Endothelial cell of umbilical vein (primary cell): ENCODE results near the gene WIF1.

ENCODE experiments used
- EZH2 ChIP-seq: IDR thresholded peaks from 2 replicates; pipeline ENCODE4 v1.6.1; 2012; ENCODE audit warnings: borderline replicate concordance, low read depth, mild to moderate bottlenecking, moderate library complexity, low read length, inconsistent platforms; ENCODE audit not compliant: severe bottlenecking
- JUN ChIP-seq: IDR thresholded peaks from 2 replicates; pipeline ENCODE4 v1.6.1; 2011; ENCODE audit warnings: borderline replicate concordance, low read depth; ENCODE audit not compliant: insufficient read length, insufficient read depth
- MAX ChIP-seq: IDR thresholded peaks from 2 replicates; pipeline ENCODE4 v1.6.1; 2011; ENCODE audit not compliant: insufficient read depth, insufficient read length
- POLR2A ChIP-seq: IDR thresholded peaks from 2 replicates; pipeline ENCODE4 v1.6.1; 2012; ENCODE audit warnings: low read depth, mild to moderate bottlenecking, control low read depth, low read length
- POLR2AphosphoS5 ChIP-seq: IDR thresholded peaks from 2 replicates; pipeline ENCODE4 v1.6.1; 2012; ENCODE audit warnings: low read depth, mild to moderate bottlenecking, control low read depth, low read length, moderate library complexity; ENCODE audit not compliant: insufficient read depth
- TF ChIP-seq, protein P1 (sequence below), 2 donors: IDR thresholded peaks; 1 replicate in 1 of 2; 2 replicates in 1 of 2; pipeline ENCODE4 v1.5.1; 2011; ENCODE audit warnings: low read length in 2 of 2, mild to moderate bottlenecking in 2 of 2, moderate library complexity in 2 of 2, control low read depth in 1 of 2, inconsistent platforms in 1 of 2, low read depth in 1 of 2; ENCODE audit not compliant: insufficient read depth in 1 of 2; ENCODE audit errors: extremely low read depth in 1 of 2

DNA sequence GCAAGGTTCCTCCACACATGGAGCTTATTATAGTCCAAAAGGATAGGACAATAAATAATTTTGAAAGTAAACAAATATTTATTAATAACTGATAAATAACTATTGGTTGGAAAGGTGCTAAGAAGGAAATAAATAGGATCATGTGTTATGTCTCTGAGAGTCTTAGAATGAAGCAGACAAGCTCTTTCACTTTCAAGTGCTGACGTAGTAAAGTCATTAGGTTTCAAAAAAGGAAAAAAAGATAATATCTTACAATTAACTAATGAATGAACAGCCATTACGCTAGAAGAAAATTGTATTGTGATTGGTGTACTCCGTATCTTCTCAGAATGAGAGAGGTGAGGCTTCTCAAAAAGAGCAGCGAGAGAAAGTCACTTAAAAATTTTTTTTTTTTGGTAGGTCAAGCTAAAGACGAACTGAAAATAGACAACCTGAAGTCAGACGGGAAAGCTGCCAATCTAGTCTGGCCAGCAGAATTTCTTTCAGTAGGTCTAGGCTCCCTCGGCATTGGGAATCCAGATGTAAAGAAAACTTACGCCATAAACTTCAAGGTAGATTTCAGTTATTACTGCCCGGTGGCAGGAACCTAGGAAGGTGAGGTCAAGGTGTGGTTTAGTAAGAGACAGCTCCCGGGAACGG lies 47.7 kb upstream of the WIF1 start:
- TF ChIP-seq POLR2A (no peak), EZH2 (no peak), JUN (no peak), MAX (no peak), POLR2AphosphoS5 (no peak)
- TF ChIP-seq, protein P1, sequence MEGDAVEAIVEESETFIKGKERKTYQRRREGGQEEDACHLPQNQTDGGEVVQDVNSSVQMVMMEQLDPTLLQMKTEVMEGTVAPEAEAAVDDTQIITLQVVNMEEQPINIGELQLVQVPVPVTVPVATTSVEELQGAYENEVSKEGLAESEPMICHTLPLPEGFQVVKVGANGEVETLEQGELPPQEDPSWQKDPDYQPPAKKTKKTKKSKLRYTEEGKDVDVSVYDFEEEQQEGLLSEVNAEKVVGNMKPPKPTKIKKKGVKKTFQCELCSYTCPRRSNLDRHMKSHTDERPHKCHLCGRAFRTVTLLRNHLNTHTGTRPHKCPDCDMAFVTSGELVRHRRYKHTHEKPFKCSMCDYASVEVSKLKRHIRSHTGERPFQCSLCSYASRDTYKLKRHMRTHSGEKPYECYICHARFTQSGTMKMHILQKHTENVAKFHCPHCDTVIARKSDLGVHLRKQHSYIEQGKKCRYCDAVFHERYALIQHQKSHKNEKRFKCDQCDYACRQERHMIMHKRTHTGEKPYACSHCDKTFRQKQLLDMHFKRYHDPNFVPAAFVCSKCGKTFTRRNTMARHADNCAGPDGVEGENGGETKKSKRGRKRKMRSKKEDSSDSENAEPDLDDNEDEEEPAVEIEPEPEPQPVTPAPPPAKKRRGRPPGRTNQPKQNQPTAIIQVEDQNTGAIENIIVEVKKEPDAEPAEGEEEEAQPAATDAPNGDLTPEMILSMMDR (IDR thresholded peaks at IDR 0.05; ENCODE audit: extremely low read depth in 1 of 2, insufficient read depth in 1 of 2, low read depth in 1 of 2, low read length in 2 of 2), result no peak
